ENCODE results near the gene CCDC92.

Gene CCDC92

DNA sequence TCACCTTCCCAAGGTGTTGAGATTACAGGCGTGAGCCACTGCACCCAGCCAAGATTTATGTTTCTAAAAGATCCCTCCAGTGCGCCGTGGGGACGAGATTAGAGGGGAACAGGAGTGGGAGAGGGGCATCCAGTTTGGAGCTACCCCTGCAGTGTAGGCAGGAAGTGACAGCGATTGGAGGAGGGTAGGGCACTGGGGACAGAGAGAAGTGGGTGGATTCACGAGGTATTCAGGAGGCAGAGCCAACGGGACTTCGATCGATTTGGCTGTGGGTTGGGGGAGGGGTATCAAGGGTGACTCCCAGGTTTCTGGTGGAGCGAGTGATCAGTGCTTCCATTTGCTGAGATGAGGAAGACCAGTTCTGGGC lies 82.1 kb downstream of the CCDC92 start:
- no peak for DNase-seq (ENCODE audit: low read depth)
- TF ChIP-seq, protein P1, sequence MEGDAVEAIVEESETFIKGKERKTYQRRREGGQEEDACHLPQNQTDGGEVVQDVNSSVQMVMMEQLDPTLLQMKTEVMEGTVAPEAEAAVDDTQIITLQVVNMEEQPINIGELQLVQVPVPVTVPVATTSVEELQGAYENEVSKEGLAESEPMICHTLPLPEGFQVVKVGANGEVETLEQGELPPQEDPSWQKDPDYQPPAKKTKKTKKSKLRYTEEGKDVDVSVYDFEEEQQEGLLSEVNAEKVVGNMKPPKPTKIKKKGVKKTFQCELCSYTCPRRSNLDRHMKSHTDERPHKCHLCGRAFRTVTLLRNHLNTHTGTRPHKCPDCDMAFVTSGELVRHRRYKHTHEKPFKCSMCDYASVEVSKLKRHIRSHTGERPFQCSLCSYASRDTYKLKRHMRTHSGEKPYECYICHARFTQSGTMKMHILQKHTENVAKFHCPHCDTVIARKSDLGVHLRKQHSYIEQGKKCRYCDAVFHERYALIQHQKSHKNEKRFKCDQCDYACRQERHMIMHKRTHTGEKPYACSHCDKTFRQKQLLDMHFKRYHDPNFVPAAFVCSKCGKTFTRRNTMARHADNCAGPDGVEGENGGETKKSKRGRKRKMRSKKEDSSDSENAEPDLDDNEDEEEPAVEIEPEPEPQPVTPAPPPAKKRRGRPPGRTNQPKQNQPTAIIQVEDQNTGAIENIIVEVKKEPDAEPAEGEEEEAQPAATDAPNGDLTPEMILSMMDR (conservative IDR thresholded peaks at IDR 0.05; ENCODE audit: low read depth, low read length), result no peak
- no peak overlapping the region for H3K4me3 ChIP-seq (ENCODE audit: low read depth, low read length)

DNA sequence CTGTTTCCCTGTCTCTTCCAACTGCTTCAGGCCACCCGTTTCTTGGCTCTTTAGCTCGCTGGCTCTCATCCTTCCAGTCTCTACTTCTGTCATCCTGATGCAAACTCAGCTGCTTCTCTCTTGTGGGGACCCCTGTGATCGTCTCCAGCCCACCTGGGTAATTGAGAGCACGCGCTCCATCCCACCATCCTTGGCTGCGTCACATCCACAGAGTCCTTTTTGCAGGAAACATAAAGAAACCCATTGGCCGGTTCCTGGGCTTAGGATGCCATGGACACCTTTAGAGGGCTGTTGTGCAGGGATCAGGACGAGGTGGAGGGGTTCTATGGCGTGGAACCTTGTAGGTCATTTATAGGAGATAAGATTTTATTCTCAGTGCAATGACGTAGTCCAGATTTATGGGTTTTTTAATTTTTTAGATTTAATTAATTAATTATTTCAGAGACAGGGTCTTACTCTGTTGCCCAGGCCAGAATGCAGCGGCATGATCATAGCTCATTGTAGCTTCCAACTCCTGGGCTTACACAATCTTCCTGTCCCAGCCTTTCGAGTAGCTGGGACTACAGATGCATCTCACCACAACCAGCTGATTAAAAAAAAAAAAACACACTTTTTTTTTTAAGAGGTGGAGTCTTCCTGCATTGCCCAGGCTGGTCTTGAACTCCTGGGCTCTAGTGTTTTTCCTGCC lies 82.6 kb downstream of the CCDC92 start:
- no peak for DNase-seq (ENCODE audit: low read depth)
- TF ChIP-seq, protein P1 (conservative IDR thresholded peaks at IDR 0.05; ENCODE audit: low read depth, low read length), result no peak
- no peak overlapping the region for H3K4me3 ChIP-seq (ENCODE audit: low read depth, low read length)

DNA sequence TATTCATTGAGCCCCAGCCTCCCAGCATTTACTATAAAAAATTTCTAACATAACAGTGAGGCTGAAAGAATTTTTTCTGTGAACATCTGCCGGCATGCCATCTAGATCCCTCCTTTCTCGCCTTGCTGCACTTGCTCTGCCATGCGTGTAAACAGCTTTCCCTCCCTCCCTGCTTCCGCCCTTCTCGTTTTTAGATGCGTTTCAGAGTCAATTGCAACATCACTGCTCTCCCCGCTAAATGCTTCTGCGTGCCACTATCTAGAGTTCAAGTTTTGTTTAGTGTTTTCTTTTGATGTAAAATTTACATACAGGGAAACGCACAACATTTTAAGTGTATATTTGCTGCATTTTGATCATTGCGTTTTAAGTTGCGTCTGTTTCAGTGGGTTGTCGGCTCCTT lies 83.6 kb downstream of the CCDC92 start:
- no peak overlapping the region for H3K4me3 ChIP-seq (ENCODE audit: low read depth, low read length)
- TF ChIP-seq, protein P1 (conservative IDR thresholded peaks at IDR 0.05; ENCODE audit: low read depth, low read length), result no peak
- no peak for DNase-seq (ENCODE audit: low read depth)

DNA sequence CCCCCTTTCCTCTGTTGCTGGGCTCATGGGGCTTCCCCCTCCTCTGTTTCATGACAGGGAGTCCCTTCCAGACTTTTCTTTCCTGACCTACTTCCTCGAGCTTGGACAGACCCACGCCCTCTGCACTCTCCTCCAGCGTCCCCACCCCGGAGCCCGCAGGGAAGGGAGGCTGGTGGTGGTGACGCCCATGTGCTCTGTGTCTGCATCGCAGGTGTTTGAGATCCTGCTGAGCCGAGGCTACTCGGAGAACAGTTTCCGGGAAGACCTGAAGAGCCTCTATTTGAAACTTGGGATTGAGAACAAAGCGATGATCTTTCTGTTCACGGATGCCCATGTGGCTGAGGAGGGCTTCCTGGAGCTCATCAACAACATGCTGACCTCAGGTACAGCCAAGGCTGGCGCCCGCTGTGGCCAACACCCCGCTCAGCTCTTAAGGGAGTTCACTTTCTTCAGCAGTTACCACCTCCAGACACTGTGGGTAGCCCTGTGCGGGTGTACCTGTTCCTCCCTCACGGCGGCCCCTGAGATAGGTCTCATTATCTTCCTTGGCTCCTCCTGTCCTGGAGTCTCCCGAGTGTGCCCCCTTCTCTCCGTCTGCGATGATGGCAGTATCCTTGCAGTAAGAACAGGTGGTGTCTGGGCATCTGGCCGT lies 85.6 kb downstream of the CCDC92 start:
- DNase-seq (ENCODE audit: low read depth), result no peak
- no peak overlapping the region for H3K4me3 ChIP-seq (ENCODE audit: low read depth, low read length)
- TF ChIP-seq, protein P1 (conservative IDR thresholded peaks at IDR 0.05; ENCODE audit: low read depth, low read length), result no peak

DNA sequence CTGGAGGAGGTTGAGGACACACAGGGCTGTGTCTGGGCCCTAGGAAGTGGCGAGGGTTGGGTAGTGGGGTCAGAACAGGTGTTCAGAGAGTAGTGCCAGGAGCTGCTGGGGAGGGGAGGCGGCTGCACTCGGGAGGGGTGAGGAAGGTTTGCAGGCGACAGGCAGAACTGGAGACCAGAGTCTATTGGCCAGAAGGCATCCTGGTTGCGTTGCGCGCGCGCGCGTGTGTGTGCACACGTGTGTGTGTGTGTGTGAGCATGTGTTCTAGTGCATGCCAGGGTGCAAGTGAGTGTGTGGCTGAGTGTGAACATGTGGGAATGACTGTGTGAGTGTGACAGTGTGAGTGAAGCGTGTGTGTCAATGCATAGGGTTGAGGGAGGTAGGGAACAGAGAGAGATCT lies 86.4 kb downstream of the CCDC92 start:
- DNase-seq (ENCODE audit: low read depth), result no peak
- TF ChIP-seq, protein P1 (conservative IDR thresholded peaks at IDR 0.05; ENCODE audit: low read depth, low read length), result no peak
- no peak overlapping the region for H3K4me3 ChIP-seq (ENCODE audit: low read depth, low read length)

Data from choroid plexus epithelial cell (primary cell).